SK-N-SH (cell line): Measurements from ENCODE around the gene RAI1. TPM values are rescaled to one million over a fixed set of nuclear protein-coding genes. Genes with fewer than 3 reads are reported as not detected.
A peak's percentile ranks its signal among the peaks of the same experiment; 100 is the strongest.

Source experiments
- CTCF ChIA-PET: fragments of 300-600, 350-600 bp; formaldehyde crosslinking; extraction: SDS; loops from one replicate; lab custom pipeline; 2021; lab: Yijun Ruan, JAX
- POLR2A ChIA-PET: fragments of 350-600 bp; sonication (Branson Sonifier 250); formaldehyde crosslinking; extraction: SDS; loops from one replicate; lab custom pipeline; 2020; ENCODE audit warnings: antibody characterized with exemption, inconsistent platforms; lab: Yijun Ruan, JAX
- DNase-seq: peaks from one replicate; pipeline ENCODE4 v3.0.0; 2012
- H2AFZ ChIP-seq: fragments of 200-600 bp; sonication (generic); 2 replicates; pipeline ENCODE4 v1.8.1; 2016; ENCODE audit warnings: antibody characterized with exemption, mild to moderate bottlenecking, low read depth
- H3F3A ChIP-seq: fragments of 200-600 bp; sonication (generic); replicated peaks from 2 replicates; pipeline ENCODE3; 2016; ENCODE audit warnings: antibody characterized with exemption, mild to moderate bottlenecking; ENCODE audit not compliant: insufficient read depth
- H3K27ac ChIP-seq, 2 experiments: fragments of 200-500 bp in 1 of 2; fragments of 200-600 bp in 1 of 2; sonication (Bioruptor generic) in 1 of 2; sonication (generic), shearing (Covaris generic) in 1 of 2; 2 replicates each; pipeline versions ENCODE4 v1.5.1 to v1.6.1; 2014 to 2016; ENCODE audit warnings: low read depth in 2 of 2, inconsistent platforms in 1 of 2, low read length in 1 of 2, mild to moderate bottlenecking in 1 of 2, mixed read lengths in 1 of 2
- H3K27me3 ChIP-seq: fragments of 200-600 bp; sonication (generic), shearing (Covaris generic); 2 replicates; pipeline ENCODE4 v1.6.1; 2016; ENCODE audit warnings: mixed run types; ENCODE audit not compliant: insufficient read depth
- H3K36me3 ChIP-seq, 2 experiments: fragments of 200-500 bp in 1 of 2; fragments of 200-600 bp in 1 of 2; sonication (Bioruptor generic) in 1 of 2; sonication (generic) in 1 of 2; replicated peaks in 1 of 2; 2 replicates each; pipeline versions ENCODE3 to v1.5.1; 2014 to 2016; ENCODE audit warnings: low read length in 1 of 2, mild to moderate bottlenecking in 1 of 2; ENCODE audit not compliant: insufficient read depth in 2 of 2, control insufficient read depth in 1 of 2
- H3K4me1 ChIP-seq, 2 experiments: fragments of 200-500 bp in 1 of 2; fragments of 200-600 bp in 1 of 2; sonication (Bioruptor generic) in 1 of 2; sonication (generic), shearing (Covaris generic) in 1 of 2; 2 replicates each; pipeline versions ENCODE4 v1.5.1 to v1.6.1; 2014 to 2016; ENCODE audit warnings: low read depth in 1 of 2, low read length in 1 of 2, mixed run types in 1 of 2; ENCODE audit not compliant: insufficient read depth in 2 of 2, control insufficient read depth in 1 of 2
- H3K4me2 ChIP-seq: fragments of 200-600 bp; sonication (generic), shearing (Covaris generic); 2 replicates; pipeline ENCODE4 v1.6.1; 2017; ENCODE audit warnings: mixed run types
- H3K4me3 ChIP-seq, 2 experiments: fragments of 200-500 bp in 1 of 2; fragments of 200-600 bp in 1 of 2; sonication (Bioruptor generic) in 1 of 2; sonication (generic), shearing (Covaris generic) in 1 of 2; 2 replicates each; pipeline versions ENCODE4 v1.5.1 to v1.8.1; 2014 to 2016; ENCODE audit warnings: low read depth in 2 of 2, inconsistent platforms in 1 of 2, low read length in 1 of 2, mild to moderate bottlenecking in 1 of 2, mixed read lengths in 1 of 2, moderate library complexity in 1 of 2
- H3K79me2 ChIP-seq: fragments of 200-600 bp; sonication (generic); 2 replicates; pipeline ENCODE4 v1.8.1; 2017; ENCODE audit warnings: mild to moderate bottlenecking; ENCODE audit not compliant: insufficient read depth
- H3K9ac ChIP-seq: fragments of 200-600 bp; sonication (generic); 2 replicates; pipeline ENCODE4 v1.6.1; 2017; ENCODE audit warnings: mixed run types
- H3K9me2 ChIP-seq: fragments of 200-600 bp; sonication (generic); 2 replicates; pipeline ENCODE4 v1.6.1; 2017; ENCODE audit warnings: mixed run types
- H3K9me3 ChIP-seq: fragments of 200-600 bp; sonication (generic); 2 replicates; pipeline ENCODE4 v1.6.1; 2017; ENCODE audit warnings: mixed run types, mild to moderate bottlenecking, moderate library complexity
- H4K20me1 ChIP-seq: fragments of 200-600 bp; sonication (generic); 2 replicates; pipeline ENCODE4 v1.6.1; 2017; ENCODE audit warnings: mild to moderate bottlenecking, mixed run types; ENCODE audit not compliant: insufficient read depth
- CHD2 ChIP-seq: fragments of 150-350 bp; IDR thresholded peaks from 2 replicates; pipeline ENCODE4 v1.6.1; 2018; ENCODE audit warnings: low read length; ENCODE audit not compliant: partially characterized antibody
- ELF1 ChIP-seq: IDR thresholded peaks from 2 replicates; pipeline ENCODE4 v1.4.0; 2012
- EP300 ChIP-seq, 2 experiments: IDR thresholded peaks; 2 replicates each; pipeline versions ENCODE4 v1.4.0 to v1.6.1; 2012; ENCODE audit warnings: borderline replicate concordance in 1 of 2, low read depth in 1 of 2, low read length in 1 of 2
- EZH2phosphoT487 ChIP-seq: fragments of 200-600 bp; sonication (generic); IDR thresholded peaks from 2 replicates; pipeline ENCODE4 v1.6.1; 2017; ENCODE audit warnings: low read depth, mixed run types, mild to moderate bottlenecking, antibody characterized with exemption, moderate library complexity, borderline replicate concordance
- FOSL2 ChIP-seq: IDR thresholded peaks from 2 replicates; pipeline ENCODE4 v1.4.0; 2012; ENCODE audit warnings: low read depth, mild to moderate bottlenecking, moderate library complexity, borderline replicate concordance
- GABPA ChIP-seq: IDR thresholded peaks from 2 replicates; pipeline ENCODE4 v1.4.0; 2012; ENCODE audit warnings: low read depth, mild to moderate bottlenecking
- JUND ChIP-seq: IDR thresholded peaks from 2 replicates; pipeline ENCODE4 v1.4.0; 2012
- MXI1 ChIP-seq: IDR thresholded peaks from 2 replicates; pipeline ENCODE4 v1.6.1; 2012; ENCODE audit warnings: mild to moderate bottlenecking, low read depth, low read length, improper control_type of control experiment
- NFIC ChIP-seq: IDR thresholded peaks from 2 replicates; pipeline ENCODE4 v1.4.0; 2012; ENCODE audit warnings: borderline replicate concordance
- NRF1 ChIP-seq: IDR thresholded peaks from 2 replicates; pipeline ENCODE4 v1.6.1; 2012; ENCODE audit warnings: low read depth, mild to moderate bottlenecking, low read length
- POLR2AphosphoS5 ChIP-seq: IDR thresholded peaks from 2 replicates; pipeline ENCODE4 v1.6.1; 2012; ENCODE audit warnings: low read depth, low read length
- SIN3A ChIP-seq: IDR thresholded peaks from 2 replicates; pipeline ENCODE4 v1.6.1; 2012; ENCODE audit warnings: low read depth, mild to moderate bottlenecking, low read length, moderate library complexity, borderline replicate concordance
- TEAD4 ChIP-seq: IDR thresholded peaks from 2 replicates; pipeline ENCODE4 v1.4.0; 2012; ENCODE audit warnings: mild to moderate bottlenecking, borderline replicate concordance; ENCODE audit not compliant: insufficient read depth
- ZBTB33 ChIP-seq: IDR thresholded peaks from 2 replicates; pipeline ENCODE4 v1.4.0; 2012; ENCODE audit warnings: low read depth, borderline replicate concordance
- WGBS: methylation state at CpG from one replicate; pipeline ENCODE4 v1.1.6; 2017; ENCODE audit warnings: low lambda C conversion rate; 5-methylcytosine and 5-hydroxymethylcytosine counted together
- polyA plus RNA-seq, 3 experiments: library from polyadenylated mRNA; depleted of rRNA; stranded (reverse); fragments of >200 nt; gene quantifications; 2 replicates each; pipeline ENCODE4 v1.2.3, GENCODE V29; 2012
- TF ChIP-seq, protein P1 (sequence below): IDR thresholded peaks from 2 replicates; pipeline ENCODE4 v1.4.0; 2012; ENCODE audit warnings: low read depth

The RAI1 gene
- polyA plus RNA-seq, 1 of the 3 experiments (the other 2 are of a cell fraction), result 4.7 TPM

- Histone ChIP-seq H3K9me3 (no peaks in the 10 kb centered on the region), H3K4me3 (no peak overlapping the region), H3F3A (no peaks in the 10 kb centered on the region), H3K27ac (peak overlapping the region in 1 of 2 experiments; percentile 73; a peak in 1 of 4 replicates), H3K4me1 (peaks cover 20 to 65% of the 10 kb centered on the region in 2 experiments; a peak in 2 of 4 replicates), H3K4me2 (no peak overlapping the region), H3K36me3 (no peaks in the 10 kb centered on the region), H3K79me2 (peaks cover 35% of the 10 kb centered on the region; the same call in 1 of the 2 replicates), H2AFZ (no peak overlapping the region), H3K9me2 (no peaks in the 10 kb centered on the region), H4K20me1 (peaks cover 77% of the 10 kb centered on the region), H3K27me3 (no peaks in the 10 kb centered on the region), H3K9ac (no peak overlapping the region)
- DNase-seq, result no peak
- TF ChIP-seq ELF1 (no peak), SIN3A (no peak), GABPA (no peak)
- POLR2A ChIA-PET, result no interaction called here
- 87% methylated on average over 4 of the region's 4 CpGs for WGBS
- CTCF ChIA-PET, result interaction anchor here (0.7 to 1.9 kb wide), 4 partner anchors 12 to 153 kb away, joined by 3 to 4 read pairs (median 3); no protein-coding TSS in a partner anchor
Measured at GRCh38 chr17:17766744-17767120, 85.5 kb downstream of the RAI1 start.

GRCh38 chr17:17767154-17767869, 86.1 kb downstream of the RAI1 start:
- Histone ChIP-seq H3K27ac (peak overlapping the region in 1 of 2 experiments; percentile 83; a peak in 2 of 4 replicates), H3K27me3 (no peaks in the 10 kb centered on the region), H3K9me3 (no peaks in the 10 kb centered on the region), H3K9me2 (no peaks in the 10 kb centered on the region)
- TF ChIP-seq JUND (no peak), TEAD4 (no peak), EZH2phosphoT487 (no peak), FOSL2 (no peak), CHD2 (no peak), NRF1 (no peak), MXI1 (no peak), NFIC (no peak), ZBTB33 (no peak), POLR2AphosphoS5 (no peak), GABPA (no peak), EP300 (IDR thresholded peaks at IDR 0.05; ENCODE audit: borderline replicate concordance in 1 of 2, low read depth in 1 of 2, low read length in 1 of 2) (no peak)
- TF ChIP-seq, protein P1, sequence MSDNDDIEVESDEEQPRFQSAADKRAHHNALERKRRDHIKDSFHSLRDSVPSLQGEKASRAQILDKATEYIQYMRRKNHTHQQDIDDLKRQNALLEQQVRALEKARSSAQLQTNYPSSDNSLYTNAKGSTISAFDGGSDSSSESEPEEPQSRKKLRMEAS, result no peak
- TF ChIP-seq, all 33 proteins: peak for 0
- no peak overlapping the region for H3K4me2 ChIP-seq
- ChIA-PET POLR2A (no interaction called here), CTCF (interaction anchor here (1.2 to 1.9 kb wide), 4 partner anchors 16 to 152 kb away, joined by 3 to 4 read pairs (median 4); no protein-coding TSS in a partner anchor)
- WGBS, result 77% methylated on average over 6 of the region's 7 CpGs
- no peaks in the 10 kb centered on the region for H3F3A ChIP-seq
- no peaks in the 10 kb centered on the region for H3K36me3 ChIP-seq
- peaks cover 78% of the 10 kb centered on the region for H4K20me1 ChIP-seq
- H3K4me3 ChIP-seq, result no peak overlapping the region
- H3K79me2 ChIP-seq, result peaks cover 35% of the 10 kb centered on the region; the same call in 1 of the 2 replicates
- no peak for DNase-seq
- H2AFZ ChIP-seq, result no peak overlapping the region
- peaks cover 20 to 68% of the 10 kb centered on the region in 2 experiments; a peak in 2 of 4 replicates for H3K4me1 ChIP-seq
- no peak overlapping the region for H3K9ac ChIP-seq
